IMR-90 (cell line): ENCODE results near the gene TRAPPC3L. TPM values are rescaled to one million over a fixed set of nuclear protein-coding genes. Genes with fewer than 3 reads are reported as not detected.

Experiments
- ATAC-seq: fragments of 200-7000 bp; cut with Tn5 transposase; 2 replicates; pipeline ENCODE4 v1.9.1; 2020; ENCODE audit warnings: low read depth, mild to moderate bottlenecking, moderate library complexity
- BruUV-seq: library from RNA; stranded (reverse); fragments of 400-500 nt; replicated peaks from 2 replicates; lab custom pipeline; 2021; lab: Mats Ljungman, UMichigan
- CTCF ChIA-PET: fragments of 300-600 bp; formaldehyde crosslinking; extraction: SDS; loops from one replicate; lab custom pipeline; 2021; ENCODE audit warnings: antibody characterized with exemption; lab: Yijun Ruan, JAX
- POLR2A ChIA-PET: fragments of 300-600 bp; sonication (Branson Sonifier 250); formaldehyde crosslinking; loops from one replicate; lab custom pipeline; 2022; ENCODE audit warnings: antibody characterized with exemption; ENCODE audit not compliant: unreplicated experiment; lab: Charles Lee
- DNase-seq: peaks from one replicate; pipeline ENCODE4 v3.0.0; 2013
- H2AFZ ChIP-seq: replicated peaks from 2 replicates; pipeline ENCODE3; 2013; ENCODE audit warnings: low read length, mild to moderate bottlenecking; ENCODE audit not compliant: poor library complexity
- H2AK5ac ChIP-seq: 2 replicates; pipeline ENCODE4 v1.6.1; 2013; ENCODE audit warnings: low read depth, low read length, inconsistent platforms
- H2AK9ac ChIP-seq: replicated peaks from 2 replicates; pipeline ENCODE3; 2013; ENCODE audit warnings: mild to moderate bottlenecking, low read depth, low read length, moderate library complexity; ENCODE audit not compliant: poor library complexity
- H2BK120ac ChIP-seq: 2 replicates; pipeline ENCODE4 v1.6.1; 2013; ENCODE audit warnings: low read depth, low read length, inconsistent platforms
- H2BK15ac ChIP-seq: 3 replicates; pipeline ENCODE4 v1.6.1; 2013; ENCODE audit warnings: low read depth, low read length, inconsistent platforms
- H2BK20ac ChIP-seq: 2 replicates; pipeline ENCODE4 v1.6.1; 2013; ENCODE audit warnings: low read depth, mild to moderate bottlenecking, inconsistent platforms, low read length, moderate library complexity
- H2BK5ac ChIP-seq: 2 replicates; pipeline ENCODE4 v1.6.1; 2013; ENCODE audit warnings: mild to moderate bottlenecking, low read depth, low read length, inconsistent platforms; ENCODE audit not compliant: poor library complexity, severe bottlenecking
- H3K14ac ChIP-seq: replicated peaks from 2 replicates; pipeline ENCODE4 v1.6.1; 2013; ENCODE audit warnings: low read depth, low read length, inconsistent platforms
- H3K18ac ChIP-seq: 2 replicates; pipeline ENCODE4 v1.6.1; 2013; ENCODE audit warnings: low read depth, low read length, control low read depth
- H3K23ac ChIP-seq: 2 replicates; pipeline ENCODE4 v1.6.1; 2013; ENCODE audit warnings: low read depth, low read length, inconsistent platforms
- H3K27ac ChIP-seq: 2 replicates; pipeline ENCODE4 v1.5.1; 2013; ENCODE audit warnings: mild to moderate bottlenecking, control low read depth, low read length; ENCODE audit not compliant: insufficient read depth
- H3K27me3 ChIP-seq: 2 replicates; pipeline ENCODE4 v1.6.1; 2013; ENCODE audit warnings: low read length; ENCODE audit not compliant: control insufficient read depth, insufficient read depth
- H3K36me3 ChIP-seq: 2 replicates; pipeline ENCODE4 v1.6.1; 2013; ENCODE audit warnings: low read length, mixed read lengths; ENCODE audit not compliant: control insufficient read depth, insufficient read depth
- H3K4ac ChIP-seq: 2 replicates; pipeline ENCODE4 v1.6.1; 2013; ENCODE audit warnings: low read depth, low read length, inconsistent platforms
- H3K4me1 ChIP-seq: 2 replicates; pipeline ENCODE4 v1.6.1; 2013; ENCODE audit warnings: low read length, mixed read lengths; ENCODE audit not compliant: control insufficient read depth, insufficient read depth
- H3K4me2 ChIP-seq: 2 replicates; pipeline ENCODE4 v1.6.1; 2013; ENCODE audit warnings: low read depth, mild to moderate bottlenecking, control low read depth, low read length, moderate library complexity
- H3K4me3 ChIP-seq: 2 replicates; pipeline ENCODE4 v1.5.1; 2013; ENCODE audit warnings: low read depth, mild to moderate bottlenecking, control low read depth, low read length, moderate library complexity; ENCODE audit not compliant: insufficient read depth
- H3K56ac ChIP-seq: 2 replicates; pipeline ENCODE4 v1.6.1; 2013; ENCODE audit warnings: low read length, inconsistent platforms; ENCODE audit not compliant: insufficient read depth; ENCODE audit errors: extremely low read depth
- H3K79me1 ChIP-seq, 2 experiments: 2 replicates each; pipeline ENCODE4 v1.6.1; 2013; ENCODE audit warnings: low read length in 2 of 2, inconsistent platforms in 1 of 2, low read depth in 1 of 2
- H3K9ac ChIP-seq: 2 replicates; pipeline ENCODE4 v1.6.1; 2013; ENCODE audit warnings: low read depth, low read length, control low read depth
- H3K9me1 ChIP-seq: 2 replicates; pipeline ENCODE4 v1.6.1; 2013; ENCODE audit warnings: low read length, inconsistent platforms; ENCODE audit not compliant: insufficient read depth
- H3K9me3 ChIP-seq: 2 replicates; pipeline ENCODE4 v1.6.1; 2013; ENCODE audit warnings: low read length; ENCODE audit not compliant: control insufficient read depth, insufficient read depth
- H4K20me1 ChIP-seq: 2 replicates; pipeline ENCODE4 v1.6.1; 2013; ENCODE audit warnings: low read length, inconsistent platforms; ENCODE audit not compliant: insufficient read depth
- H4K5ac ChIP-seq: 2 replicates; pipeline ENCODE4 v1.6.1; 2013; ENCODE audit warnings: mild to moderate bottlenecking, low read depth, low read length, control low read depth
- H4K8ac ChIP-seq, 2 experiments: 2 replicates each; pipeline ENCODE4 v1.6.1; 2013; ENCODE audit warnings: low read depth in 2 of 2, low read length in 2 of 2, control low read depth in 1 of 2, inconsistent platforms in 1 of 2
- H4K91ac ChIP-seq: 2 replicates; pipeline ENCODE4 v1.6.1; 2013; ENCODE audit warnings: low read depth, low read length, inconsistent platforms; ENCODE audit not compliant: insufficient read depth
- BHLHE40 ChIP-seq: fragments of 150-350 bp; IDR thresholded peaks from 2 replicates; pipeline ENCODE4 v1.6.1; 2016; ENCODE audit warnings: mild to moderate bottlenecking, low read depth, low read length
- FOS ChIP-seq: fragments of 150-350 bp; IDR thresholded peaks from 2 replicates; pipeline ENCODE4 v1.6.1; 2016; ENCODE audit warnings: low read depth, low read length
- RCOR1 ChIP-seq: IDR thresholded peaks from 2 replicates; pipeline ENCODE4 v1.6.1; 2012; ENCODE audit warnings: mild to moderate bottlenecking, low read length, improper control_type of control experiment; ENCODE audit not compliant: insufficient replicate concordance
- RFX5 ChIP-seq: IDR thresholded peaks from 2 replicates; pipeline ENCODE4 v1.8.0; 2012; ENCODE audit warnings: low read depth, mild to moderate bottlenecking, low read length, moderate library complexity
- WGBS, 2 experiments: methylation state at CpG; one replicate each; pipeline versions ENCODE4 v1.1.5 to v1.1.7; 2013; ENCODE audit warnings: missing lambda C conversion rate in 2 of 2; ENCODE audit not compliant: insufficient read length in 1 of 2; ENCODE audit errors: extremely low coverage in 2 of 2; 5-methylcytosine and 5-hydroxymethylcytosine counted together
- dilution Hi-C: fragments of 300-500 bp; cut with HindIII; formaldehyde crosslinking; loops from one replicate; pipeline ENCODE4 v1.14.3; 2018; ENCODE audit warnings: low sequenced_read_pairs; ENCODE audit not compliant: unreplicated experiment
- in situ Hi-C: fragments of 300-500 bp; cut with MboI; formaldehyde crosslinking; loops from 3 replicates; pipeline ENCODE4 v1.14.3; 2019; ENCODE audit warnings: low sequenced_read_pairs, inconsistent platforms, mixed read lengths
- intact Hi-C: fragments of 100-400 bp; cut with micrococcal nuclease; formaldehyde crosslinking; loops from 2 replicates; pipeline ENCODE4 v1.10.0; 2022
- polyA plus RNA-seq, 3 experiments: library from polyadenylated mRNA; depleted of rRNA; stranded (reverse); fragments of >200 nt; gene quantifications; 2 replicates each; pipeline ENCODE4 v1.2.3, GENCODE V29; 2012; ENCODE audit warnings: low replicate concordance in 1 of 3
- total RNA-seq: library from RNA; depleted of rRNA; stranded (reverse); fragments of >200 nt; gene quantifications from 2 replicates; pipeline ENCODE4 v1.2.3, GENCODE V29; 2012
- TF ChIP-seq, protein P1 (sequence below): fragments of 150-350 bp; IDR thresholded peaks from 2 replicates; pipeline ENCODE4 v1.6.1; 2016; ENCODE audit warnings: low read depth, mild to moderate bottlenecking, low read length, moderate library complexity, borderline replicate concordance
- TF ChIP-seq, protein P2 (sequence below): conservative IDR thresholded peaks from 2 replicates; pipeline ENCODE4 v1.5.1; 2012; ENCODE audit warnings: mild to moderate bottlenecking, low read depth, low read length, improper control_type of control experiment

Gene TRAPPC3L
- total and polyA plus RNA-seq, 2 of the 4 experiments (the other 2 are of a cell fraction) = 0.03 TPM; not detected in 1

DNA sequence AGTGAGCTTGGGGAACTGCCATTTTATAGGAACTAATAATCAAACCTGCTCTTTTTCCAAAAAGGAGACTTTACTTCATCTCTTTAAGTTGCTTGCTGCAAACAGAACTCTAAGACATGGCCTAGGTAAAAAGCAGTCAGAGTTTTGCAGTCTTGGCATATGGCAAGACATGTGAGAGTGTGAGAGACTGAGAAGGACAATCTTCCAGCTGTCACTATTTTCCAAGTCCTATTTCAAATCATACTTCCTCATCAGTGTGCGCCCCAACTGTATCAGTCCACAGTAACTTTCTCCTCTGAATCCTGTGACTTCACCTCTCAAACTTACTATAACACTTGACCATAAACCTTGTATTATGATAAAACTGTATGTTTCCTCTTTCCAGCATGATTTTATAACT lies 74.0 kb downstream of the TRAPPC3L start:
- in situ Hi-C loops = no loop called here

More for the DNA sequence above, 74.0 kb downstream of the TRAPPC3L start:
- no peak overlapping the region for H2BK120ac ChIP-seq
- H3K4me2 ChIP-seq = no peak overlapping the region
- WGBS, 2 experiments = no CpG with 5 or more reads among the region's 1 CpG
- H3K4ac ChIP-seq = no peak overlapping the region
- H2BK15ac ChIP-seq = no peak overlapping the region
- no peaks in the 10 kb centered on the region for H3K36me3 ChIP-seq
- no peak overlapping the region for H2AK5ac ChIP-seq
- dilution Hi-C loops (no loop called here), intact Hi-C loops (no loop called here)
- H3K56ac ChIP-seq = no peak overlapping the region
- no peak overlapping the region for H3K4me3 ChIP-seq
- H3K14ac ChIP-seq = no peak overlapping the region
- DNase-seq (no peak), ATAC-seq (no peak)
- H2AK9ac ChIP-seq = no peak overlapping the region
- no peak for TF ChIP-seq FOS
- TF ChIP-seq RCOR1 = no peak
- TF ChIP-seq, protein P1, sequence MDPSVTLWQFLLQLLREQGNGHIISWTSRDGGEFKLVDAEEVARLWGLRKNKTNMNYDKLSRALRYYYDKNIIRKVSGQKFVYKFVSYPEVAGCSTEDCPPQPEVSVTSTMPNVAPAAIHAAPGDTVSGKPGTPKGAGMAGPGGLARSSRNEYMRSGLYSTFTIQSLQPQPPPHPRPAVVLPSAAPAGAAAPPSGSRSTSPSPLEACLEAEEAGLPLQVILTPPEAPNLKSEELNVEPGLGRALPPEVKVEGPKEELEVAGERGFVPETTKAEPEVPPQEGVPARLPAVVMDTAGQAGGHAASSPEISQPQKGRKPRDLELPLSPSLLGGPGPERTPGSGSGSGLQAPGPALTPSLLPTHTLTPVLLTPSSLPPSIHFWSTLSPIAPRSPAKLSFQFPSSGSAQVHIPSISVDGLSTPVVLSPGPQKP = no peak
- TF ChIP-seq RFX5 = no peak
- no peak for TF ChIP-seq BHLHE40
- TF ChIP-seq, protein P2, sequence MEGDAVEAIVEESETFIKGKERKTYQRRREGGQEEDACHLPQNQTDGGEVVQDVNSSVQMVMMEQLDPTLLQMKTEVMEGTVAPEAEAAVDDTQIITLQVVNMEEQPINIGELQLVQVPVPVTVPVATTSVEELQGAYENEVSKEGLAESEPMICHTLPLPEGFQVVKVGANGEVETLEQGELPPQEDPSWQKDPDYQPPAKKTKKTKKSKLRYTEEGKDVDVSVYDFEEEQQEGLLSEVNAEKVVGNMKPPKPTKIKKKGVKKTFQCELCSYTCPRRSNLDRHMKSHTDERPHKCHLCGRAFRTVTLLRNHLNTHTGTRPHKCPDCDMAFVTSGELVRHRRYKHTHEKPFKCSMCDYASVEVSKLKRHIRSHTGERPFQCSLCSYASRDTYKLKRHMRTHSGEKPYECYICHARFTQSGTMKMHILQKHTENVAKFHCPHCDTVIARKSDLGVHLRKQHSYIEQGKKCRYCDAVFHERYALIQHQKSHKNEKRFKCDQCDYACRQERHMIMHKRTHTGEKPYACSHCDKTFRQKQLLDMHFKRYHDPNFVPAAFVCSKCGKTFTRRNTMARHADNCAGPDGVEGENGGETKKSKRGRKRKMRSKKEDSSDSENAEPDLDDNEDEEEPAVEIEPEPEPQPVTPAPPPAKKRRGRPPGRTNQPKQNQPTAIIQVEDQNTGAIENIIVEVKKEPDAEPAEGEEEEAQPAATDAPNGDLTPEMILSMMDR = no peak
- H3K4me1 ChIP-seq = no peaks in the 10 kb centered on the region
- H3K9me1 ChIP-seq = no peaks in the 10 kb centered on the region
- no peak overlapping the region for H2BK20ac ChIP-seq
- no peak overlapping the region for H2AFZ ChIP-seq
- CTCF ChIA-PET = no interaction called here
- H4K20me1 ChIP-seq = no peaks in the 10 kb centered on the region
- no peak overlapping the region for H3K27ac ChIP-seq
- H3K23ac ChIP-seq = no peak overlapping the region
- H2BK5ac ChIP-seq = no peak overlapping the region
- POLR2A ChIA-PET = no interaction called here
- H3K27me3 ChIP-seq = no peaks in the 10 kb centered on the region
- H3K9ac ChIP-seq = no peak overlapping the region
- no peaks in the 10 kb centered on the region for H3K9me3 ChIP-seq
- no peak overlapping the region for H3K18ac ChIP-seq
- H4K91ac ChIP-seq = no peak overlapping the region
- no peaks in the 10 kb centered on the region for H3K79me1 ChIP-seq
- no peak overlapping the region for H4K8ac ChIP-seq
- no TSS peak for BruUV-seq
- H4K5ac ChIP-seq = no peak overlapping the region
